ENCODE data around the gene ANXA1.

Gene ANXA1, protein sequence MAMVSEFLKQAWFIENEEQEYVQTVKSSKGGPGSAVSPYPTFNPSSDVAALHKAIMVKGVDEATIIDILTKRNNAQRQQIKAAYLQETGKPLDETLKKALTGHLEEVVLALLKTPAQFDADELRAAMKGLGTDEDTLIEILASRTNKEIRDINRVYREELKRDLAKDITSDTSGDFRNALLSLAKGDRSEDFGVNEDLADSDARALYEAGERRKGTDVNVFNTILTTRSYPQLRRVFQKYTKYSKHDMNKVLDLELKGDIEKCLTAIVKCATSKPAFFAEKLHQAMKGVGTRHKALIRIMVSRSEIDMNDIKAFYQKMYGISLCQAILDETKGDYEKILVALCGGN

GRCh38 chr9:73151653-73152542 is at the start of gene ANXA1:
ANXA1 (plus strand) TSS chr9:73151865; CDS start chr9:73158536, 6,671 bp downstream.
- DNase-seq (ENCODE audit: low read depth): no peak

DNA sequence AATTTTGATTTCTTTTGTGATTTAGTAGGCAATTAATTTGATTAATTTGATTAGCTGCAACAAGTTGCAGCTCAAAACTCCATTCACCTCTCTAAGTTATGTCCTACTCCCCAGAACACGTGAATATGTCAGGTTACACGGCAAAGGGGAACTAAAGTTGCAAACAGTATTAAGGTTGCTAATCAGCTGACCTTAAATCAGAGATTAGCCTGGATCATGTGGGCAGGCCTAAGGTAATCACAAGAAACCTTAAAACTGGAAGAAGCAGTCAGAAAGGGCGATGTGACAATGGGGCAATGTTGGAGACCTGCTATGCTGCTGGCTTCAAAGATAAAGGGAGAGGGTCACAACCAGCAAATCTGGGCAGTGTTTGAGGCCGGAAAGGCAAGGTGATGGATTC is 47.3 kb upstream of the ANXA1 start:
- DNase-seq (ENCODE audit: low read depth): no peak

DNA sequence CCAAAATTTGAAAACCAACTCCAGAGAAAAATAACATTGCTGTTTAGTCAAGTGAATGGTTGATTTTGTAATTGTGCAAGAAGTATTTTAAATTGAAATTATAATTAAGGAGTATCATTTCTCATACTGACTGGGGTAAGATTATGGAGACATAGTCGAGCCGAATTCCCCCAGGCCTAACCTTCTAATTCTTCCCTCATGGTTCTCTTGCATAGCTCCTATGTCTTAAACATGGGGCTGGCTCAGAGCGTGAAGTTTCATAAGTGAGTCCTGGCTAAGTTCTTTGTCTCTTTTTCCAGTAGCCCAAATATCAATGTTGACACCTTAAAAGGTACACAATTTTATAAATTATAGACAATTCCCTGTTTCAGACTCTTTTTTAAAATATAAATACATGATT is 46.7 kb upstream of the ANXA1 start:
- no peak for DNase-seq (ENCODE audit: low read depth)

- peak; percentile 20 for DNase-seq (ENCODE audit: low read depth)
These were observed 44.1 kb upstream of the ANXA1 start for GRCh38 chr9:73107489-73108069.

- no peak for DNase-seq (ENCODE audit: low read depth)
These were observed 37.6 kb upstream of the ANXA1 start for GRCh38 chr9:73114058-73114457.

DNA sequence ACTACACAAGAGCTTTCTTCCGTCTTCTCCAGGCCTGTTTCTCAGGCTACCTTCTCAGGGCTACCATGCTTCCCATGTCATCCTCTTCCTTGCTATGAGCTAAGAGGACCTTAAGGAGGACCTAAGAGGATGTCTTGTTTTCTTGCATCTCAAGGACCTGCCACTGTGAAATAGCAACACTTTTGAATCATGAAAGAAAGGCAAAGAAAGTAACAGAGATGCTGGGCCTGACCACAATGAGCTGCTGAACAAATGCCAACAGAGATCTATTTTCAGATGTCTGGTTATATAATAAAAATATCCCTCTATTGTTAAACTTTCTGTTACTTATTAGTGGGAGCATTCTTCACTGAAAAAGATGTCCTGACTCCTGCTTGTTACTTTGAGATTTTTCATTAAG is 36.7 kb upstream of the ANXA1 start:
- DNase-seq (ENCODE audit: low read depth): no peak

GRCh38 chr9:73116031-73116430 is 35.6 kb upstream of the ANXA1 start:
- no peak for DNase-seq (ENCODE audit: low read depth)

DNA sequence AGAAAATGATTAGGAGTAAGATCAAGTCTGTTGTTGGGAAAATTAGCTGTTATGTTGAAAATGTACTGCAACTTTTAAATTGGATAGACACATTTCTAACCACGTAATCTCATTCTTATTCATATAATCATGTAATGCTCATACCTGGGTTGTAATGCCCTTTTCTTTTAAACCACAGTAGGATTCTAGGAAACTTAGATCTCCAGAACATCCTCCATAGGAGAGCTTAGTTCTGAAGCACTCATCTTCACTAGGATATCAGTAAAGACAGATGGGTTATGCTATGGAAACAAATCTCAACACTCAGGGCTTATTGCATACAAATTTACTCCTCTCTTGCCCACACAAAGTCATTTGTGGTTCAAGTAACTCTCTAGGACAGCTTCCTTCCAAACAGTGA is 34.8 kb upstream of the ANXA1 start:
- DNase-seq (ENCODE audit: low read depth): no peak

DNA sequence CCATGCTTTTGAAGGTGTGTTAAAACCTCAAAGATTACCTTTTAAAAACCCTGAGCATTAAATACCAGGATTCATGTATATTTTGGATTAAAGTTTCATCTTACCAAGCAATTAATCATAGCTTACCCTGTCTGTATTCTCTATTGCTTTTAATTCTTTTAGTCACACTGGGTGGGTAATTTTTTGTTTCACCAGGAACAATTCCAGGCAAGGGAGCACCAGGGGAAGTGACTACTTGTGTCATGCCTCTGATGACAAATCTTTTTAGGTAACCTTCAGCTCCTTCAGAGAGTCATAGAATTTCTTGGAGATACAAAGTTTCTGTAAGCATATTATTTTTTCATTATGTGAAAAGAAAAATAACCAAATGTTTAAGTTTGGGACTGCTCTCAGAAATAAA is 33.4 kb upstream of the ANXA1 start:
- no peak for DNase-seq (ENCODE audit: low read depth)

- DNase-seq (ENCODE audit: low read depth): no peak
These were observed 32.6 kb upstream of the ANXA1 start for GRCh38 chr9:73118898-73119554.

DNA sequence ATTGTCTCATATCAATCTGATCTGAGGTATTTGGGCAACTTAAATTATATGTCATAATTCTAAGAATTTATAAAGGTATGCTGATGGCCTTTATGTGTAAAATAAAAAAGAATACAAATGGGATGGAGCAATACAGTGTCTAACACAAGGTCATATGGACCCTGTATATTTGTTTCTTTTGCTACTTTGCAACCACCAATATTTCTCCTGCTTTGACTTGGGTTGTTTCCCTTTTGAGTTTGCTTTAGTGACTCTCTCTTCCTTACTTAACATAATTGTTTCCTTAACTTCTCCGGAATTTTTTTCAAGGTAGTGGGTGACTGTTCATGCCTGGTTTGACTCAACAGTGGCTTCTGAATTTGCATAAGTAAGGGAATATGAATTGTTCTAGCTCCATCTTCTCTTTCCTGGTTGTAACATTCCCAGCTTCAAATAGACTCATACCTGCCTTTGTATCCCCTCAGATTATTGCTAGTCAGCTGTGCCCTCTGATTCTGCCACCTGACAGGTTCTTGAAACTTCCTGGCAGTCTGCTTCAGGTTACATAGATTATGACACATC is 30.2 kb upstream of the ANXA1 start:
- DNase-seq (ENCODE audit: low read depth): no peak

GRCh38 chr9:73125651-73126050 is 26.0 kb upstream of the ANXA1 start:
- DNase-seq (ENCODE audit: low read depth): no peak

GRCh38 chr9:73129941-73130685 is 21.6 kb upstream of the ANXA1 start:
- no peak for DNase-seq (ENCODE audit: low read depth)

DNA sequence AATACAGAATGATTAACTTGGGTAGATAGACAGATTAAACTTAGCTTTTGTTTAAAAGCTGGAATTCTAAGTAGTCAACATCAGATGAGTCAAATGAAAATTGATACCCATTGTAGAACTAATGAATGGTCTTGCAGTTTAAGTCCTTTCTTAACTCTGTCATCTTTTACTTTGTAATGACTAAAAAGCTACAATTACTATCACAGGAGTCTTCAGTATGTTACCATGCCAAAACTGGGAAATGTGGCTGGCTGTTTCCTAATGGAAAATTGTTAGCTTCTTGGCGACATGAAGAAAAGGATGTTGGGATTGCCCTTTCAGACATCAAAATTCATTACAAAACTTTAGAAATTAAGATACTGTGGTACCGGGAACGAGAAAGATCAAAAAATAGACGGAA is 20.2 kb upstream of the ANXA1 start:
- DNase-seq (ENCODE audit: low read depth): no peak

GRCh38 chr9:73132034-73132776 is 19.5 kb upstream of the ANXA1 start:
- DNase-seq (ENCODE audit: low read depth): peak; percentile 65

DNA sequence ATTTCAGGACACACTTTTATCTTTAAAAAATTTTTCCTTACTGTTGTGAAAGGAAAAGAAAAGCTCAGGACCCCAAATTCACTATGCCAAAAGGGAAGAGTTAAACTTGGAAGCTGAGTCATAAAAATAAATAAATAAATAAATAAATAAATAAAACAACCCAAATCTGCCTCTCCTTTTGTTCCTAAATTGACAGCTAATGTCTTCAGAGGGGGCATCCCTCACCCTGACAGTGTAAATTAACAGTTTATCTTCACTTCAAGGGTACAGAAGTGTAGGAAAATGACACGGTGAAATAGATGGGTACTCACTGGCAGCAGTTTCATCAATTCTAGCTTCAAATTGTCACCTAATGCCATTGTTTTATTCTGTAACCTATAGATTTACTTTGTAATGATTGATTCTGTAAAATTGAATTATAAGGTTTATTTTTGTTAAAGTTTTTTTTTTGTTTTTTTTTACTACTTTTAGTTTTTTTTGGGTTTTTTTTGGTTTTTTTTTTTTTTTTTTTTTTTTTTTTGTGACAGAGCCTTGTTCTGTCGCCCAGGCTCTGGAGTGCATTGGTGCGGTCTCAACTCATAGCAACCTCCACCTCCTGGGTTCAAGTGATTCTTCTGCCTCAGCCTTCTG is 18.5 kb upstream of the ANXA1 start:
- no peak for DNase-seq (ENCODE audit: low read depth)

DNA sequence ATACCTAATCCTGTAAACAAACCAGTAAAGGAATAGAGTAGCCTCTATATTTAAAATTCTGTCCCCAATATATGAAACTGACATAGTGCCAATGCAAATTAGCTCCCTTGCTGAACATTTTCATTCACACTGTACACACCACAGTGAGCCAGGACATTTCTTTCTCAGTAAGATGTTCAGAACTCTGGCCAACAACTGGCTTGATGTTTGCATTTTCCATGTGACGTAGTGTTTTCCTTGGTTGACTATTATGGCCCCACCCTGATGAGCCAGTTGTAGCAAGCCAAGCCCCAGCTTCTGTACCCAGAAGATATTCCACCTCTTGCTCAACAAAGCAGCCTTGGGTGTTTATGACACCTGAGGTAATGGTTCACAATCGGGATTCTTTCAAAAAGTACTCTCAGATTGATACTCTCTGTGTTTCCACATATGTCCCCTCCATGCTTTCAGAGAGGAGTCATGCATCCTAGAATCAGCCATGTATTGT is 17.7 kb upstream of the ANXA1 start:
- DNase-seq (ENCODE audit: low read depth): no peak

DNA sequence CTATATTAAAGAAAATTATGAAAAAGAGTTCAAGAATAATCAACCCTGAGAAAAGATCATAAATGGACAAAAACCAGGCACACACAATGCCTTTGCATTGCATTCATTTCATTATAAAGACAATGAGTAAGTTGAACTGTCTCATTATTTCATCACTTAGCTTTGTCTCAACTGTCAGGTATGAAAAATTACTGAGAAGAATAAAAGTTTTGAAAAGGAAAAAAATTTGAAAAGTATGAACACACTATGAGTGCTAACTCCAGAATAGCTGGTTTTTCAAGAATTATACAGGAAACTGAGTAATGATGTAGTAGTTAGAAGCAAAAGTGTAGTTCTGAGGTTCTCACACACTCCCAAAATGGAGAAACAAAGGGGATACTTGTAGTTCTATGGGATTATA is 16.3 kb upstream of the ANXA1 start:
- no peak for DNase-seq (ENCODE audit: low read depth)

DNA sequence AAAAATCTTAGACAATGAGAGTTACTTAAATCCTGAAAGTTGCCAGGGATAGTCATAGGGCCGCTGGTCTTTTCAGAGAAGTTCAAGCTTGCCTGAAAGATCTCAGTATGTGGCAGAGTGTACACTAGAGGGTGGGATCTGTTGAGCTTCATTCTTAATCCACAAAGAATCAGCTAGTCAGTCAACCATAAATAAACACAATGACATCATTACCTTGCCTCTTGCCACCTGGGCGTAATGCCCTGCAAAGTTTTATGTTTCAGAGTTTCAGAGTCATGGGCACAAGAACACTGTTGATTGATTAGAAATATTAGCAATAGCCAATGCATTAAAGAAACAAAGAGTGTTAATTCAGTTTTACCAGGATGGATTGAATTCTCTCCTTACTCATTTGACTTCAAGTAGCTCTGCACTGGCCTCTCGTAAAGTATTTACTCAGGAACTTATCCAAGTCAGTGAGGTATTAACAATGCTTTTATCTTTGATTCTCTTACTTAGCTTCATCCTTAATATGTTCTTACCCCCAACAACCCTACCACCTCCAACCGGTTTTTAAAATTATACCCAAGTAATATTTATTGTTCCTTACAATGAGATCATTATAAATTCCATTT is 14.3 kb upstream of the ANXA1 start:
- no peak for DNase-seq (ENCODE audit: low read depth)

DNA sequence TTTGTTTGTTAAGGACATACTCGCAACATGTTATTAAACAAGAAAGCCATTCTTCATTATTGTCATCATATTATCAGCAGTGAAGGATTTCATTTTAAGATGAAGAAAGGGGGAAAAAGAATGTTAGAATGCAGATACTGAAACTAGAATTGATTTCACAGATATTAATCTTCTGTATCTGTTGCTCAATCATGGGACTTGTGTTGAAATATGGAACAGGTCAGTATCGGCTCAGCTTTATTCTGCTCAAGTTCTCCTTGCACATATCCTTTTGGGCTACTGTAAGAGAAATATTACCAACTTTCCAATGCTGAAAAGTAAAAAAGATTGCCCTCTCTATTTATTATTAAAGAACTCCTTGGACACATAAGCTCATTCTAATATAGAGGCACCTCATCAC is 13.8 kb upstream of the ANXA1 start:
- DNase-seq (ENCODE audit: low read depth): no peak
